ENCODE measurements around the gene AHNAK2.

- TF ChIP-seq POLR2AphosphoS5 (IDR thresholded peaks at IDR 0.05; ENCODE audit: borderline replicate concordance, low read depth, low read length) (no peak), EZH2 (IDR thresholded peaks at IDR 0.05) (no peak), FOXP2 (optimal IDR thresholded peaks at IDR 0.05; ENCODE audit: control extremely low read depth, extremely low read length, insufficient read depth) (no peak)
Observed at GRCh38 chr14:105021656-105022275, 43.6 kb upstream of the AHNAK2 start.

All from SK-N-MC (cell line).